HG02852 (cell line): ENCODE measurements around the gene SNX27.
"Not testable (repeated sequence)": the region's sequence is repeated elsewhere in the genome, so short reads cannot be mapped to it uniquely, and the experiment has no call there.

Experiments
- ATAC-seq: cut with Tn5 transposase; IDR thresholded peaks from one replicate; pipeline ENCODE4 v1.9.1; 2021; ENCODE audit warnings: mild to moderate bottlenecking, moderate library complexity; ENCODE audit not compliant: unreplicated experiment

Gene SNX27

GRCh38 chr1:151638074-151638775, 26.4 kb downstream of the SNX27 start:
- ATAC-seq: no peak

GRCh38 chr1:151638812-151639211, 27.0 kb downstream of the SNX27 start:
- no peak for ATAC-seq

- no peak for ATAC-seq
These were observed 27.6 kb downstream of the SNX27 start for GRCh38 chr1:151639466-151639865.

GRCh38 chr1:151641229-151641628, 29.4 kb downstream of the SNX27 start:
- no peak for ATAC-seq

GRCh38 chr1:151643085-151643484, 31.2 kb downstream of the SNX27 start:
- not testable (repeated sequence) for ATAC-seq

- no peak for ATAC-seq
These were observed 32.2 kb downstream of the SNX27 start for GRCh38 chr1:151644001-151644400.

- ATAC-seq: no peak
These were observed 41.5 kb downstream of the SNX27 start for GRCh38 chr1:151653397-151653796.

- no peak for ATAC-seq
These were observed 43.5 kb downstream of the SNX27 start for GRCh38 chr1:151655371-151655770.

- ATAC-seq: no peak
These were observed 49.9 kb downstream of the SNX27 start for GRCh38 chr1:151661751-151662150.

GRCh38 chr1:151668090-151668489, 56.2 kb downstream of the SNX27 start:
- ATAC-seq: no peak

- ATAC-seq: not testable (repeated sequence)
These were observed 58.3 kb downstream of the SNX27 start for GRCh38 chr1:151670036-151670675.

GRCh38 chr1:151673407-151673806, 61.6 kb downstream of the SNX27 start:
- no peak for ATAC-seq

- no peak for ATAC-seq
These were observed 68.5 kb downstream of the SNX27 start for GRCh38 chr1:151680391-151680790.

- ATAC-seq: no peak
These were observed 69.0 kb downstream of the SNX27 start for GRCh38 chr1:151680826-151681225.

- ATAC-seq: no peak
These were observed 70.1 kb downstream of the SNX27 start for GRCh38 chr1:151681923-151682322.

- ATAC-seq: not testable (repeated sequence)
These were observed 71.1 kb downstream of the SNX27 start for GRCh38 chr1:151682901-151683300.

GRCh38 chr1:151684128-151684527, 72.3 kb downstream of the SNX27 start:
- ATAC-seq: no peak

- no peak for ATAC-seq
These were observed 74.7 kb downstream of the SNX27 start for GRCh38 chr1:151686561-151686960.

GRCh38 chr1:151689494-151689893, 77.6 kb downstream of the SNX27 start:
- ATAC-seq: no peak

GRCh38 chr1:151692226-151692625, 80.4 kb downstream of the SNX27 start:
- ATAC-seq: no peak

- no peak for ATAC-seq
These were observed 81.3 kb downstream of the SNX27 start for GRCh38 chr1:151693057-151693651.

GRCh38 chr1:151701515-151701914, 89.7 kb downstream of the SNX27 start:
- no peak for ATAC-seq
